Tracheal epithelial cell (primary cell): ENCODE measurements around the gene DOCK1. TPM values are rescaled to one million over a fixed set of nuclear protein-coding genes. Genes with fewer than 3 reads are reported as not detected.

Source experiments
- total RNA-seq: library from RNA; depleted of rRNA; stranded (reverse); fragments of >200 nt; gene quantifications from 2 replicates; pipeline ENCODE4 v1.2.1, GENCODE V29; 2014

Gene DOCK1
- 132 and 195 TPM in 2 replicates for total RNA-seq

GRCh38 chr10:126904818-126905701, at the start of gene DOCK1:
Gene DOCK1 (plus strand): TSS chr10:126905428. CDS start chr10:126905518, 90 bp downstream.

GRCh38 chr10:127196282-127197153, 291.3 kb downstream of the DOCK1 start, which contains the start of gene INSYN2A:
Gene INSYN2A (minus strand): TSS chr10:127196591. CDS start chr10:127176395, 20,196 bp downstream.

Other genes starting within 250 kb of the DOCK1 start
- gene C10orf90, start 234.7 kb upstream of the DOCK1 start, total RNA-seq, result not detected in 2 replicates